H9 (cell line): Measurements from ENCODE around the gene FOXL1. TPM values are rescaled to one million over a fixed set of nuclear protein-coding genes. Genes with fewer than 3 reads are reported as not detected.

Experiments
- DNase-seq: peaks from one replicate; pipeline ENCODE4 v3.0.0-alpha.2; 2017
- H2AFZ ChIP-seq: one replicate; pipeline ENCODE4 v1.6.1; 2013; ENCODE audit warnings: mild to moderate bottlenecking, low read length, control low read depth, moderate library complexity
- H2AK5ac ChIP-seq: 2 replicates; pipeline ENCODE4 v1.6.1; 2013; ENCODE audit warnings: low read length, control low read depth, mixed read lengths; ENCODE audit not compliant: insufficient read length
- H2BK120ac ChIP-seq: one replicate; pipeline ENCODE4 v1.6.1; 2013; ENCODE audit warnings: low read depth, mild to moderate bottlenecking, low read length, control low read depth, inconsistent platforms; ENCODE audit not compliant: poor library complexity, severe bottlenecking
- H2BK12ac ChIP-seq: 2 replicates; pipeline ENCODE4 v1.6.1; 2013; ENCODE audit warnings: low read length, control low read depth, mixed read lengths, low read depth; ENCODE audit not compliant: insufficient read length
- H2BK15ac ChIP-seq: 2 replicates; pipeline ENCODE4 v1.6.1; 2013; ENCODE audit warnings: low read depth, low read length, control low read depth
- H2BK20ac ChIP-seq: one replicate; pipeline ENCODE4 v1.6.1; 2013; ENCODE audit warnings: low read depth, mild to moderate bottlenecking, low read length, control low read depth, inconsistent platforms; ENCODE audit not compliant: poor library complexity, severe bottlenecking
- H2BK5ac ChIP-seq: 2 replicates; pipeline ENCODE4 v1.6.1; 2013; ENCODE audit warnings: low read length, control low read depth, mixed read lengths; ENCODE audit not compliant: insufficient read length
- H3K14ac ChIP-seq: 2 replicates; pipeline ENCODE4 v1.6.1; 2013; ENCODE audit warnings: low read length, control low read depth; ENCODE audit not compliant: insufficient read depth
- H3K18ac ChIP-seq: 2 replicates; pipeline ENCODE4 v1.6.1; 2013; ENCODE audit warnings: low read depth, mild to moderate bottlenecking, mixed read lengths, low read length, control low read depth; ENCODE audit not compliant: insufficient read length
- H3K23ac ChIP-seq: 2 replicates; pipeline ENCODE4 v1.6.1; 2013; ENCODE audit warnings: low read length, control low read depth, mixed read lengths, low read depth; ENCODE audit not compliant: insufficient read length
- H3K23me2 ChIP-seq: 2 replicates; pipeline ENCODE4 v1.6.1; 2013; ENCODE audit warnings: low read depth, mild to moderate bottlenecking, mixed read lengths, low read length, control low read depth; ENCODE audit not compliant: insufficient read length, poor library complexity, severe bottlenecking
- H3K27ac ChIP-seq: 2 replicates; pipeline ENCODE4 v1.5.1; 2013; ENCODE audit warnings: low read length, control low read depth, mixed read lengths, low read depth; ENCODE audit not compliant: insufficient read length
- H3K27me3 ChIP-seq: 2 replicates; pipeline ENCODE4 v1.6.1; 2013; ENCODE audit warnings: low read length, control low read depth, inconsistent platforms; ENCODE audit not compliant: insufficient read depth
- H3K4ac ChIP-seq: 2 replicates; pipeline ENCODE4 v1.6.1; 2013; ENCODE audit warnings: low read depth, mild to moderate bottlenecking, control low read depth, inconsistent platforms, low read length, moderate library complexity
- H3K4me1 ChIP-seq: 2 replicates; pipeline ENCODE4 v1.6.1; 2013; ENCODE audit warnings: low read length, control low read depth, inconsistent platforms; ENCODE audit not compliant: insufficient read depth
- H3K4me2 ChIP-seq: 2 replicates; pipeline ENCODE4 v1.6.1; 2013; ENCODE audit warnings: low read length, control low read depth, mixed read lengths; ENCODE audit not compliant: insufficient read length, insufficient read depth
- H3K56ac ChIP-seq: 2 replicates; pipeline ENCODE4 v1.6.1; 2013; ENCODE audit warnings: low read depth, mild to moderate bottlenecking, mixed read lengths, low read length, control low read depth; ENCODE audit not compliant: insufficient read length
- H3K79me1 ChIP-seq: 2 replicates; pipeline ENCODE4 v1.6.1; 2013; ENCODE audit warnings: low read depth, mild to moderate bottlenecking, moderate library complexity, low read length, control low read depth, inconsistent platforms; ENCODE audit not compliant: insufficient read depth, poor library complexity, severe bottlenecking
- H3K79me2 ChIP-seq: 2 replicates; pipeline ENCODE4 v1.6.1; 2013; ENCODE audit warnings: low read length, control low read depth, inconsistent platforms; ENCODE audit not compliant: insufficient read depth
- H3K9ac ChIP-seq: 2 replicates; pipeline ENCODE4 v1.6.1; 2013; ENCODE audit warnings: low read length, control low read depth, mixed read lengths; ENCODE audit not compliant: insufficient read length; ENCODE audit errors: extremely low read depth
- H3K9me3 ChIP-seq: one replicate; pipeline ENCODE4 v1.6.1; 2013; ENCODE audit warnings: low read depth, low read length, inconsistent platforms; ENCODE audit not compliant: control insufficient read depth
- H3T11ph ChIP-seq: one replicate; pipeline ENCODE4 v1.6.1; 2013; ENCODE audit warnings: mild to moderate bottlenecking, low read length, control low read depth, inconsistent platforms
- H4K20me1 ChIP-seq: one replicate; pipeline ENCODE4 v1.6.1; 2013; ENCODE audit not compliant: control insufficient read depth, insufficient read length, insufficient read depth
- H4K5ac ChIP-seq: 2 replicates; pipeline ENCODE4 v1.6.1; 2013; ENCODE audit warnings: low read depth, mild to moderate bottlenecking, mixed read lengths, low read length, control low read depth; ENCODE audit not compliant: insufficient read length
- H4K8ac ChIP-seq: replicated peaks from 2 replicates; pipeline ENCODE4 v1.6.1; 2013; ENCODE audit warnings: low read length, control low read depth, mixed read lengths, low read depth; ENCODE audit not compliant: insufficient read length
- H4K91ac ChIP-seq: 2 replicates; pipeline ENCODE4 v1.6.1; 2013; ENCODE audit warnings: low read depth, mild to moderate bottlenecking, moderate library complexity, mixed read lengths, low read length, control low read depth; ENCODE audit not compliant: insufficient read length
- H3K27ac Mint-ChIP-seq, 3 experiments: 2 replicates in 2 of 3; 3 replicates in 1 of 3; pipeline ENCODE4 v1.8.0; 2020 to 2021; ENCODE audit warnings: mixed read lengths in 3 of 3, mild to moderate bottlenecking in 1 of 3, moderate library complexity in 1 of 3
- H3K27me3 Mint-ChIP-seq: 2 replicates; pipeline ENCODE4 v1.8.0; 2021; ENCODE audit warnings: low read depth, mild to moderate bottlenecking, moderate library complexity, mixed read lengths
- H3K36me3 Mint-ChIP-seq, 3 experiments: 2 replicates in 2 of 3; 3 replicates in 1 of 3; pipeline ENCODE4 v1.8.0; 2020 to 2021; ENCODE audit warnings: low read depth in 3 of 3, mixed read lengths in 3 of 3; ENCODE audit not compliant: insufficient read depth in 1 of 3
- H3K4me1 Mint-ChIP-seq, 2 experiments: 2 replicates each; pipeline ENCODE4 v1.8.0; 2020; ENCODE audit warnings: mixed read lengths in 2 of 2
- H3K4me3 Mint-ChIP-seq, 2 experiments: 2 replicates in 1 of 2; 3 replicates in 1 of 2; pipeline ENCODE4 v1.8.0; 2020 to 2021; ENCODE audit warnings: mild to moderate bottlenecking in 2 of 2, mixed read lengths in 2 of 2, moderate library complexity in 1 of 2
- H3K9me3 Mint-ChIP-seq, 2 experiments: 2 replicates in 1 of 2; 3 replicates in 1 of 2; pipeline ENCODE4 v1.8.0; 2020; ENCODE audit warnings: mild to moderate bottlenecking in 2 of 2, mixed read lengths in 2 of 2, moderate library complexity in 1 of 2
- WGBS: extraction: QIAGEN DNeasy Blood & Tissue Kit; methylation state at CpG from one replicate; pipeline ENCODE4 v1.1.7; 2013; ENCODE audit warnings: missing lambda C conversion rate, low lambda C conversion rate, mixed read lengths; ENCODE audit not compliant: insufficient read length; ENCODE audit errors: extremely low coverage; 5-methylcytosine and 5-hydroxymethylcytosine counted together
- total RNA-seq: library from RNA; stranded (reverse); gene quantifications from 2 replicates; pipeline ENCODE4 v1.2.1, GENCODE V29; 2021
- TF ChIP-seq, protein P1 (sequence below): fragments of 200-600 bp; sonication (generic); conservative IDR thresholded peaks from 3 replicates; pipeline ENCODE4 v1.8.0; 2021; ENCODE audit warnings: antibody characterized with exemption, mild to moderate bottlenecking

The FOXL1 gene
- total RNA-seq, 1 experiment from 2014 or later, result 0.09 TPM

DNA sequence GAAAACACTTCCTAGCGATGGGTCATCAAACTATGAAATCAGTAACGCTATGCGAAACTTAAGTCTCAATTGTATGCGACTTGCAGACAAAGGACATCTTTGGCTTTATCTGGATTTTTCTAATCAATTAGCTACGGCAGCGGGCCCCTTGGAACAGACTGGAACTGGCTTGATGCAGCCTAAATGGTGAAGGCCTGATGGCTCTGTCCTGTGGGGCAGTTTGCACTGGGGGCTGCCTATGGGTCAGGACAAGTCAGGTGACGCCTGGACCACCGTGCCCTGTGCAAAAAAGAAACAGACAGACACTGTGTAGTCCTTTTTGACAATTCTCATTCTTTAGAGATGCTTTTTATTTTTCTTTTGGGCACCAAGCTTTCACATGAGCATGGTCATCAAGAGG lies 45.3 kb upstream of the FOXL1 start:
- H3K4me3 Mint-ChIP-seq, result no peak overlapping the region

More for the DNA sequence above, 45.3 kb upstream of the FOXL1 start:
- H3K4me1 ChIP-seq, result no peaks in the 10 kb centered on the region
- H2AK5ac ChIP-seq, result no peak overlapping the region
- H3K27me3 Mint-ChIP-seq, result no peaks in the 10 kb centered on the region; the same call in 1 of the 2 replicates
- H3K18ac ChIP-seq, result no peak overlapping the region
- H2BK120ac ChIP-seq, result no peak overlapping the region
- H3K4ac ChIP-seq, result no peak overlapping the region
- DNase-seq, result no peak
- no peak overlapping the region for H2BK5ac ChIP-seq
- no peak overlapping the region for H2BK12ac ChIP-seq
- no peaks in the 10 kb centered on the region for H3K9me3 ChIP-seq
- H3K23ac ChIP-seq, result no peak overlapping the region
- WGBS, result no CpG with 5 or more reads among the region's 8 CpGs
- H3K27me3 ChIP-seq, result no peaks in the 10 kb centered on the region
- no peaks in the 10 kb centered on the region for H3K9me3 Mint-ChIP-seq
- H4K5ac ChIP-seq, result no peak overlapping the region
- no peak overlapping the region for H2BK20ac ChIP-seq
- H3K23me2 ChIP-seq, result no peaks in the 10 kb centered on the region
- no peak overlapping the region for H4K91ac ChIP-seq
- peaks cover 3% of the 10 kb centered on the region in 2 experiments; a peak in 1 of 4 replicates for H3K4me1 Mint-ChIP-seq
- no peaks in the 10 kb centered on the region for H3K36me3 Mint-ChIP-seq
- H3K56ac ChIP-seq, result no peak overlapping the region
- no peaks in the 10 kb centered on the region for H4K20me1 ChIP-seq
- H3K14ac ChIP-seq, result no peak overlapping the region
- no peak overlapping the region for H3K4me2 ChIP-seq
- H4K8ac ChIP-seq, result no peak overlapping the region
- TF ChIP-seq, protein P1, sequence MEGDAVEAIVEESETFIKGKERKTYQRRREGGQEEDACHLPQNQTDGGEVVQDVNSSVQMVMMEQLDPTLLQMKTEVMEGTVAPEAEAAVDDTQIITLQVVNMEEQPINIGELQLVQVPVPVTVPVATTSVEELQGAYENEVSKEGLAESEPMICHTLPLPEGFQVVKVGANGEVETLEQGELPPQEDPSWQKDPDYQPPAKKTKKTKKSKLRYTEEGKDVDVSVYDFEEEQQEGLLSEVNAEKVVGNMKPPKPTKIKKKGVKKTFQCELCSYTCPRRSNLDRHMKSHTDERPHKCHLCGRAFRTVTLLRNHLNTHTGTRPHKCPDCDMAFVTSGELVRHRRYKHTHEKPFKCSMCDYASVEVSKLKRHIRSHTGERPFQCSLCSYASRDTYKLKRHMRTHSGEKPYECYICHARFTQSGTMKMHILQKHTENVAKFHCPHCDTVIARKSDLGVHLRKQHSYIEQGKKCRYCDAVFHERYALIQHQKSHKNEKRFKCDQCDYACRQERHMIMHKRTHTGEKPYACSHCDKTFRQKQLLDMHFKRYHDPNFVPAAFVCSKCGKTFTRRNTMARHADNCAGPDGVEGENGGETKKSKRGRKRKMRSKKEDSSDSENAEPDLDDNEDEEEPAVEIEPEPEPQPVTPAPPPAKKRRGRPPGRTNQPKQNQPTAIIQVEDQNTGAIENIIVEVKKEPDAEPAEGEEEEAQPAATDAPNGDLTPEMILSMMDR, result no peak
- H2BK15ac ChIP-seq, result no peak overlapping the region
- H3K79me2 ChIP-seq, result no peaks in the 10 kb centered on the region
- no peaks in the 10 kb centered on the region for H3K79me1 ChIP-seq
- H3K27ac ChIP-seq, result no peak overlapping the region
- H2AFZ ChIP-seq, result no peak overlapping the region
- no peak overlapping the region for H3K27ac Mint-ChIP-seq
- no peak overlapping the region for H3K9ac ChIP-seq
- H3T11ph ChIP-seq, result no peak overlapping the region
